Measurements from ENCODE around the gene UPB1.
A peak's percentile ranks its signal among the peaks of the same experiment; 100 is the strongest.

DNA sequence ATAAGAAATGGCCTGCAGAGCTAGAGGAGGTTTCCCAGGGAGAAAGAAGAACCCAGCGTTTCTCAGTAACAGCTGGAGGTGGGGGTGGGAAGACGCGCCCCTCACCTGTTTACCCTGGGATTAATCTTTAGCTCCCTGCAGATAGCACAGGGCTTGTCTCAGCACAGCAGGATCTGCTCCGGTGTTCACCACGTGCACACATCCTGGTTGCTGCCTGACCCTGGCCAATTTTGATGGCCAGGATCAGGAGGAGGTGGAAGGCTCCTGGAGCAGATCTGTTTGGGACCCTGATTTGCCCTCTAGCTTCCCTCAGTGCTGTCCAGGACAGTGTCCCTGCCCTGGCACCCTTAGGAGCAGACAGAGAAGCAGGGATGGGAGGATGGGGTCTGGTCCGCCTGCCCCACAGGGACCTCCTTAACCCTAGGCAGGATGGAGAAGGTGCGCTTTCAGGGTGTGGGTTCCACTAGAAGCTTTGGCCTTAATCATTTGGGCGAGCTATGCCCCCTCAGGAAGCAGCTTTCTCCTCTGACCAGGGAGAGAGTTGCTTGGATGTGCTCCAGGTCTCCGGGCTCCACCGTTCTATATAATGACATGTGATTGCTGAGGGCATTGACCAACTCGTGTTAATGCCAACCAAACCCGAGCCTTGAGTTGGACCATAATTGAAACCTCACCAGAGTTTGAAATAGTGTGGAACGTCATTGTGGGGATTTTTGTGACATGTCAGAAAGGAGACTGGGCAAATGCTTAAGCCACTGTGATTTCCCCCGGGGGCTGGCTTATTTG is 19.3 kb downstream of the UPB1 start:
- TF ChIP-seq, protein P1, sequence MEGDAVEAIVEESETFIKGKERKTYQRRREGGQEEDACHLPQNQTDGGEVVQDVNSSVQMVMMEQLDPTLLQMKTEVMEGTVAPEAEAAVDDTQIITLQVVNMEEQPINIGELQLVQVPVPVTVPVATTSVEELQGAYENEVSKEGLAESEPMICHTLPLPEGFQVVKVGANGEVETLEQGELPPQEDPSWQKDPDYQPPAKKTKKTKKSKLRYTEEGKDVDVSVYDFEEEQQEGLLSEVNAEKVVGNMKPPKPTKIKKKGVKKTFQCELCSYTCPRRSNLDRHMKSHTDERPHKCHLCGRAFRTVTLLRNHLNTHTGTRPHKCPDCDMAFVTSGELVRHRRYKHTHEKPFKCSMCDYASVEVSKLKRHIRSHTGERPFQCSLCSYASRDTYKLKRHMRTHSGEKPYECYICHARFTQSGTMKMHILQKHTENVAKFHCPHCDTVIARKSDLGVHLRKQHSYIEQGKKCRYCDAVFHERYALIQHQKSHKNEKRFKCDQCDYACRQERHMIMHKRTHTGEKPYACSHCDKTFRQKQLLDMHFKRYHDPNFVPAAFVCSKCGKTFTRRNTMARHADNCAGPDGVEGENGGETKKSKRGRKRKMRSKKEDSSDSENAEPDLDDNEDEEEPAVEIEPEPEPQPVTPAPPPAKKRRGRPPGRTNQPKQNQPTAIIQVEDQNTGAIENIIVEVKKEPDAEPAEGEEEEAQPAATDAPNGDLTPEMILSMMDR (IDR thresholded peaks at IDR 0.05; ENCODE audit: low read depth, low read length, missing input control) = no peak
- peak; percentile 81 for TF ChIP-seq YY1 (IDR thresholded peaks at IDR 0.05)
- TF ChIP-seq SP1 (IDR thresholded peaks at IDR 0.05) = peak; percentile 60
- TF ChIP-seq TAF1 (conservative IDR thresholded peaks at IDR 0.05) = no peak
- TF ChIP-seq REST (IDR thresholded peaks at IDR 0.05) = peak; percentile 68
- TF ChIP-seq MAX (IDR thresholded peaks at IDR 0.05) = peak; percentile 69
- TF ChIP-seq GABPA (IDR thresholded peaks at IDR 0.05 in 1 of 2, conservative IDR thresholded peaks at IDR 0.05 in 1 of 2) = no peak

Measured in liver (tissue), 3 donors.